ENCODE results near the gene PLAC1.

PLAC1 gene

GRCh38 chrX:134628663-134629062 lies 29.6 kb downstream of the PLAC1 start:
- no peak for DNase-seq

GRCh38 chrX:134626434-134626833 lies 31.8 kb downstream of the PLAC1 start:
- DNase-seq: no peak

- no peak for DNase-seq
These were observed 33.0 kb downstream of the PLAC1 start for GRCh38 chrX:134625315-134625718.

- DNase-seq: no peak
These were observed 34.2 kb downstream of the PLAC1 start for GRCh38 chrX:134624046-134624430.

- no peak for DNase-seq
These were observed 34.8 kb downstream of the PLAC1 start for GRCh38 chrX:134623293-134624045.

- DNase-seq: no peak
These were observed 35.5 kb downstream of the PLAC1 start for GRCh38 chrX:134622813-134623185.

GRCh38 chrX:134622056-134622812 lies 36.0 kb downstream of the PLAC1 start:
- no peak for DNase-seq

- no peak for DNase-seq
These were observed 38.4 kb downstream of the PLAC1 start for GRCh38 chrX:134619838-134620237.

GRCh38 chrX:134613396-134613795 lies 44.9 kb downstream of the PLAC1 start:
- DNase-seq: no peak

- DNase-seq: no peak
These were observed 50.1 kb downstream of the PLAC1 start for GRCh38 chrX:134608153-134608552.

GRCh38 chrX:134607523-134607922 lies 50.7 kb downstream of the PLAC1 start:
- no peak for DNase-seq

- DNase-seq: no peak
These were observed 53.5 kb downstream of the PLAC1 start for GRCh38 chrX:134604701-134605311.

GRCh38 chrX:134603806-134604700 lies 54.2 kb downstream of the PLAC1 start:
- no peak for DNase-seq

- DNase-seq: no peak
These were observed 55.9 kb downstream of the PLAC1 start for GRCh38 chrX:134602410-134602809.

GRCh38 chrX:134601240-134601765 lies 57.0 kb downstream of the PLAC1 start:
- DNase-seq: no peak

- no peak for DNase-seq
These were observed 57.6 kb downstream of the PLAC1 start for GRCh38 chrX:134600714-134601113.

GRCh38 chrX:134599184-134599914 lies 58.9 kb downstream of the PLAC1 start:
- no peak for DNase-seq

GRCh38 chrX:134592303-134592702 lies 66.0 kb downstream of the PLAC1 start:
- DNase-seq: no peak

GRCh38 chrX:134591502-134591901 lies 66.8 kb downstream of the PLAC1 start:
- DNase-seq: no peak

GRCh38 chrX:134588806-134589205 lies 69.5 kb downstream of the PLAC1 start:
- no peak for DNase-seq

- DNase-seq: no peak
These were observed 77.4 kb downstream of the PLAC1 start for GRCh38 chrX:134580907-134581306.

- no peak for DNase-seq
These were observed 84.6 kb downstream of the PLAC1 start for GRCh38 chrX:134573683-134574035.
